ENCODE measurements around the gene UEVLD.
A peak's percentile ranks its signal among the peaks of the same experiment; 100 is the strongest.
"Not testable (repeated sequence)": the region's sequence is repeated elsewhere in the genome, so short reads cannot be mapped to it uniquely, and the experiment has no call there.

The UEVLD gene

DNA sequence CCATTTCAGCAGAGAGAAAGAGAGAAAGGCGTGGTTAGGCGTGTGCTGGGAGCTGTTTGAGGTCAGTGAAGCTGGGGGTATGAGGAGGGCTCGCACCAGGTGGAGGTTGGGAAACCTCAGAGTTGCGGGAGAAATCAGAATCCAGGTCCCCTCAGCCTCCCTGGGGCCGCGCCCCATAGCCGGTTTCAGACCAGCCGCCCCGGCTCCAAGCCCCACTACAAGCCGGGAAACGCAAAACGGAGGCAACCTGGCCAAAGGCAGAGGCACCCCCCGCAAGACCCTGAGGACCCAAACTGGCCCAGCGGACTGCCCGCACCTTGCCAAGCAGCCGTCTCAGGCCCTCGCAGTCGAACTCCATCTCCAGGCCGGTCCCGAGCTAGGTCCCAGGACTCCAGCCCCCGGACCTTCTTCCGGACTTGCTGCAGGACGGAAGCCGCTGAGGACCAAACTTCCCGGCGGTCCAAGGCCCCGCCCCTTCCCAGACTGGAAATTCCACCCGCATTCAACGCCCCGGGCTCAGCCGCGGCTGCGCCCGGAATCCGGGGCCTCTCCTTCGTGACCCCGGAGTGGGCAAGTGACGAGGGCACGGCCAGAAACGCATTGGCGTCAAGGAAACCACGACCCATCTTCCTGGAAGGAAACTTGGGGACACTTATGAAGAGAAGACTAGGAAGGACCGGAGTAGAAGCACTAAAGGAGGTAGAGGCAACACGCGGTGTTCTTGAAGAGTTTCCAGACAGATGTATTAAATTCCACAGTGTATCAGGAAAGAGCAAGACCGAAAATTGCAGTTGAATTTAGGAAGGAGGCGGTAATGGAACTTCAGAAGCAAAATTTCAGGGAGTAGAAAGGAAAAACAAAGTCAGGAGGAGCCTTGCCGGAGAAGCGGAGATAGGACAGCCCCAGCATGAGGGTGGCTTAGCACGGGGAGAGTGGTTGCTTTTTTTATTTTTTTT is at the start of gene UEVLD:
Gene UEVLD, minus strand, starts transcription at position 438 of the 956 bp plus-strand sequence. Its CDS starts 80 bp downstream, at position 358.
- peak; percentile 88 for DNase-seq

DNA sequence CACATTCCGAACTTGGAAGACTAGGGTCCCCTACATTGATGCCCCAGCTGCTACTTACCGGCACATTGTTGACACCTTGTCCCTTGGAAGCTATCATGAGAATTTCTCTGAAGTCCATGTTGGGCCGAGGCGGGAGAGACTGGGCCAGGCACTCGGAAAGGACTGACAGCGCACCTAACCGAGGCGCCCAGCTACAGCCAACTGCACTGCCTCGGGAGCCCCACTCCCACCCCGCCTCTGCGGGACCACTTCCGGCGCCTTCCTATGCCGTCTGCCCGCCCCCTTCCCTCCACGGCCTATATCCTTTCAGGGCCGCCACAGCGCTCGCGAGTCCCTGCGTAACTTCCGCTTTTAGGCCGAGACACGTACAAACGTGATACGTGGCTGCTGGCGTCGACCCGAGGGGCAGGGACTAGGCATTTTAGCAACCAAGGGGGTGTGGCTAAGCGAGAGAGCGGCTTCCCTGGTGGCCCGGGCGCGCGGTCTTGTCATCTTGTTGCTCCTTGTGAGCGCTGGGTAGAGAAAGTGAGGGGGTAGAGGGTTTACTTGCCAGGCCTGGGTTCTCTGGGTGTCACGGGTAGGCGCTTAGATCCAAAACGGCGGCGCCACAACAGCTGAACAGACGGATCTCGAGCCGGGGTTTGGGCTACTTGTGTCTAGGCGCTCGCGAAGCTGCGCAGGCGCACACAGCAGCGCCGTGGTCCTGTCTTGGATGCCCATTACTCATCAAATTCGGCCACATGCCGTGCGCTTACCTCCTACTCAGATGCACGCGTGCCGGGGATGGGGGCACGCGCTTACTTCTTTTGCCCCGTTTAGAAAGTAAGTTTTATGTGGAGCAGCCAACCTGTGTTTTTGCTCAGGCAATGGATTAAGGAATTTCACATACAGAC is 45.9 kb upstream of the UEVLD start, which contains the start of gene SPTY2D1:
Gene SPTY2D1, minus strand, starts transcription at position 203 of the 893 bp plus-strand sequence. Its CDS starts 85 bp downstream, at position 118.
- DNase-seq, result peak; percentile 100

DNA sequence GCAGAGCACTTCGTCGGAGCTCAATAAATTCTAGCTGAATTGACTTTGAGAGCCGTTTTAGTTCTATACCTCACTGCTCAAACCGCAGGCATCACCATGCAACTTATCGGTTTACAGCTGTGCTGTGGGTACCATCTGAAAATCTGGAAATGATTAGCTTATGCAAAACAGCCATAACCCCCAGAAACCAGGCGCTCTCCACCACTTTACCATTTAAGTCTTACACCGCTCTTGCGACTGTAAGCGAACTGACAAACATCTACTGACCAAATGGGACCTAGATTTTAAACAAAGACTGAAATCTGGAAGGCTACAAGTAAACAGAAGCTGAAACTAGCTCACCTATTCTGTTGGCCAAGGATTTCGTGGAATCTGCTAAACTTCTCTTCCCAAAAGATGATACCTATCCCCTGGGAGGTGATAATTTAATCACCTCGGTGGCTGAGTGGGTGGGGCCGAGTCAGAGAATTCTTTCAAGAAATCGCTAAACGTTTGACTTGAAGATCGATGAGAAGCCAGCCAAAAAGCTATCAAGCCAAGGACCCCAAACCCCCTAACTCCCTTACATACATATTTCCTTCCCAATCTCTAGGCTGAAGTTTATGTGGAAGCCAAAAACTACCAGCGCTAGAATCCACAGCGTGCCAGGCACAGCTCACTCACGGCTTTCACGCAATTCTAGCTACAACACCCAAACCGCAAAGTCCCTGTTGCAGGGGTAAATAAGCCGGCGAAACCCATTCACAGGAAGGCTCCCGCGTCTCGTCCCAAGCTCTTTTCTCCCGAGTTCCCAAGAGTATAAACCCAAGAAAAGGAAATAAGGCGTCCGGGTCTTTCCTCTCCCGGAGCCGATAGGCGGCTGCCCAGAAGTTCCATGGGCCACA is 45.0 kb upstream of the UEVLD start:
- peak; percentile 66 for DNase-seq

DNA sequence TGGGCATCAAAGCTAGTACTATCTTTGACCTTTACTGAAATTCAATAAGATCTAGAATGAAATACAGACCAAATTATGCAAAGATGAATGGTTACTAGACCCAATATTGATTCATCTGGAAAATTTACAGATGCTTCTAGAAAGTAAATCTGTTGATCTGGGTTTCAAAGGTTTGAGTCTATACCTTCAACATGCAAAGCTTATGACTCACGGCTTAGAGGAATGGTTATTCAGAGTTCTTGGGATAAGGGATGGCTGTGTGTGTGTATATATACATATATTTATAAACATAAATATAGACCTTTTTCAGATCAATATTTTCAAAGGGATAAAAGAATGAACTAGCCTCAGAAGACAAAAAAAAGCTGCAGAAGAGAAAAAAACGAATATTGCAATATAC is 44.3 kb upstream of the UEVLD start:
- DNase-seq, result no peak

DNA sequence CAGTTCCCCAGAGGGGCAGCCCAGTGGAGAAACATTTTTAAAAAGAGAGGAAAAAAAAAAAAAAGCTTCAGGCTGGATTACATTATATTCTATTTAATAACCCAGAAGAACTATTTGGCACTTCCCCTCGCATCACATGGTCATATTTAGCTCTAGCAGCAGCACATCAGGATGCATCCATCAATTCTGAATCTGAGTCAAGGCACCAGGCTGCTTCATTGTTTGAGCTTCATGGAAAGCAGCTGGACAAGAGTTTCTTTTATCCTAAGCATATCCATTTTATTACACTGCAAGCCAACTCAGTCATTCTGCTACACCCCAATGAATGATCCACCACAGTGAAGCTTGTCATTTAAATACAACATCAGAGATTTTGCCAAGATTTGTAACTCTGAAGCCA is 35.6 kb upstream of the UEVLD start:
- no peak for DNase-seq

DNA sequence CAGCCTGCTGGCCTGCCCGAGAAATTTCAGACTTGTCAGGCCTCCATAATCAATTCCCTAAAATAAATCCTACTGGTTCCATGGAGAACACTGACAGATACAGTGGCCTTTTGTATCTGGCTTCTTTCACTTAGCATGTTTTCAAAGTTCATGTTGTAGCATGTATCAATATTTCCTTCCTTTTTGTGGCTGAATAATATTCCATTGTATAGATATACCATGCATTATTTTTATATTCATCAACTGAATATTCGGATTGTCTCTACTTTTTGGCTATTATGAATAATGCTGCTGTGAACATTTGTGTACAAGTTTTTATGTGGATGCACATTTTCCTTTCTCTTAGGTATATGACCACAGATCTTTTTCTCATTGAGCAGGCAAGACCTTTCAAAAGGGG is 35.2 kb upstream of the UEVLD start:
- DNase-seq, result no peak

DNA sequence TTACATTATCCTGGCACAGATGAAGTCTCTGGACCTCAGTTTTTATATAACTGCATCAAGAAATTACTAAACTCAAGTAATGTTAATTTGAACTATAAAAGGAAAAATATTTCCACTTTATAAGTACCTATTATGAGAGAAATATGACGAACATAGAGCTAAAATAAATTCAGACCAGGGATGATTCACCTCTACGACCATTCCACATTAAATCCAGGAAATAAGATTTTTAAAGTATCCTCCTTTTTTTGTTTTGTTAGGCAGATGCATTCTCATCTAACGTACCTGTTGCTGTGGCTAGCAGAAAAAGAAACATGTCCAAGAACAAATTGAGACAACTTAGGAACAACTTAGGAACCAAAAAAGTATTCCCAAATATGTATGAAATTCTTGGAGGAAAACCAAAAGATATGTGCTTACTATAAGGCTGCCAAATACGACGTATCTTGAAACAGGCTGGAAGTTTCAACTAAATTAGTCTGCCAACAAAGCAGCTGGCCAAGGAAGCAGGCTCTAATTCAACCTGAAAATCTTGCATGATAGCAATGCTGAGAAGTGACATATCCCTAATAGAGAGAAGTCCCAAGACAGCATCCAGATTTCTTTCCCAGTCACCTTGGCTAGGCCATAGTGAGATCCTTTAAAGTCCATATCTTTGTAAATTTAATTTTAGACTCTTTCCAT is 29.9 kb upstream of the UEVLD start:
- DNase-seq, result no peak

DNA sequence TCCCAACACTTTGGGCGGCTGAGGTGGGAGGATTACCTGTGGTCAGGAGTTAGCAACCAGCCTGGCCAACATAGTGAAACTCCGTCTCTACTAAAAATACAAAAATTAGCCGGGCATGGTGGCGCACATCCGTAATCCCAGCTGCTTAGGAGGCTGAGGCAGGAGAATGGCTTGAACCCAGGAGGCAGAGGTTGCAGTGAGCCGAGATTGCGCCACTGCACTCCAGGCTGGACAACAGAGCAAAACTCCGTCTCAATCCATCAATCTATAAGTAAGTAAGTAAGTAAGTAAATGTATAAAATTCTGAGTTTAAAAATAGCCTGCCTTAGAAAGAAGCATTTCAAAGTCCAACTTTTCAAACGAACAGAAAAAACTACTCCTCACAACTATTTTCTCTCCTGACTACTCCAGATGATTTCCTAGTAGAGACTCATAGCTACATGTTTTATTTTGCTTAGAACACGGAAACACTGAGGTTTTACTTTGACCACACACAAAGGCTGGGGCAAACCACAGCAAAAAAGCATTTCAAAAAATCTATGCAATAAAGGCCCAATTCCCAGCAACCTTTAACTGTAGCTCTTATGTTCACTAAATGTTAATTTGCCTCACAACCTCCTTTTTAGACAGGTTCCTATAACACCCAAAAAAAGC is 29.3 kb upstream of the UEVLD start:
- DNase-seq, result peak; percentile 73

DNA sequence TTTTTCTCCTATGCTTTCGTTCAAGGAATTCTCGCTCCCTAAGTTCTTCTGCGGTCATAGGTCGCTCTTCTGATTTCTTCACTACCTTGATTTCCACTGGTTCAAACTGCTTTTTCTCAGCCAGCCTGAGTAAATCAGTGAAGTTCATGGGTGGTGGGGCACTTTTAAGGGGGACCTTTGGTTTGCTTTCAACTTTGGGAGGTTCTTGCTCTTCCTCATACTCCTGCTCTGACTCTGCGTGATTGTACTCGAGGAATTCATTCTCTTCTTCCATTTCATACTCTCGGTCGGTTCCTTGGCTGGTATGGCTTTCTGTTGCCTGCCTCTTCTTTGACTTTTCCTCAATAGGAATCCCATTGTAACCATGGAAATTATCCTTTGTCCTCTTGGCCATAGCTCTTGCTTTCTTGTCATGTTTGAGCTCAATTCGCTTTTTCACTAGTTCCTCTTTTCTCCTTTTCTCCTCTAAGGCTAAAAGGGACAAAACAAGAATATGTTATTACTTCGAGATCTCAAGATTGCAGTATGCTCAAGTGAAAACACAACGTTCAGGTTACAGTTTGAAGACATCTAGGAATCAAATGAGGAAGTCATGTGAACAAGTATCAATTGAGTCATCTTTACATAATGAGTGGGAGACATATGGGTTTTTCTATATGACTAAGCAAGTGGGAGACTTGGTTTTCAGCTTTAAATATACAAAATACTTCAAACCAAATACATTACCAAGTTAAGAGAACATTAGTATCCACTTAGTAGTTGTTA is 27.3 kb upstream of the UEVLD start:
- peak; percentile 85 for DNase-seq

DNA sequence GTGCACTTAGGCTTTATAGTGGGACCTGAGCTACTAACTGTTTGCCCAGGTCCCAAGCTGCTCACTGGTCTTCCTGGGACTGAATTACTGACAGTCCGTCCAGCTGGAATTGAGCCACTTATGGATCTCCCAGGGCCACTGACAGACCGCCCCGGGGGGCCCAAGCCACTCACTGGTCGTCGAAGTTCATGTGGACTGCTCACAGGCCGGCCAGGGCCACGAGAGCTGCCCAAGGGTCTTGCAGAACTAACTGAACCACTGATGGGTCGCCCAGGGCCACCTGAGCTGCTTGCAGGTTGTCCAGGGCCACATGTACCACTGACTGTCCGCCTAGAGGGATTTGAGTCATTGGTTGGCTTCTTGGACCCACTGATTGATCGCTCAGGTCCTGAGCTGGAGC is 26.1 kb upstream of the UEVLD start:
- DNase-seq, result no peak

DNA sequence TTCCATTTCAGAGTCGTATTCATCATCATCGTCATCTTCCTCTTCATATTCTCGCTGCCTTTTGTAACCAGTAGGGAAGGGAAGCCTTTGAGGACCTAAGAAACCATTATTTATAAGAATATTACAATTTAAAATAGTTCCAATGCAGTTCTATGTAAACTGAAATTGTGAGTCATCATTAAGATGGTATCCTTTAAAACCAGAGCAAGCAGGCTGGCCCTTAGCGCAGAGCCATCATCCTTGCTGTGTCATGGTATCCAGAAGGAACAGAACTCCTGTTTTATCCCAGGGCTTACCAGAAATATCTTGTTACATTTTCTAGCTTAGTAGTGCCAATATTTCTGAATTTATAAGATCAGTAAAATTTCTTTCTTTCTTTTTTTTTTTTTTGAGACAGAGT is 23.9 kb upstream of the UEVLD start:
- DNase-seq, result no peak

DNA sequence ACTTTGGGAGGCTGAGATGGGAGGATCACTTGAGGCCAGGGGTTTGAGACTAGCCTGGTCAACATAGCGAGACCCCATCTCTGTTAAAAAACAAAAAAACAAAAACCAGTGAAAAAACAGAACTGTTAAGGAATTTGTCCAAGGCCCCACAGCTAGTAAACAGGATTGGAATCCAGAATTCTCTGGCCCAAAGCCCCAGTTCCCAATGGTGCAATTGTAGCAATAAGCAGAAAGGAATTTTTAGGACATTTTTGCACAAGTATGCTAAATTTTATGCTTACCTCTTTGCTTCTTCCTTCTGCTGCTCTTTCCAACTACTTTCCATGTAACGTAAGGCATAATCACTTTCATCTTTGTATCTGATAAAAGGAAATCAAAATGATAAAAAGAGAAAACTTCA is 22.7 kb upstream of the UEVLD start:
- no peak for DNase-seq

DNA sequence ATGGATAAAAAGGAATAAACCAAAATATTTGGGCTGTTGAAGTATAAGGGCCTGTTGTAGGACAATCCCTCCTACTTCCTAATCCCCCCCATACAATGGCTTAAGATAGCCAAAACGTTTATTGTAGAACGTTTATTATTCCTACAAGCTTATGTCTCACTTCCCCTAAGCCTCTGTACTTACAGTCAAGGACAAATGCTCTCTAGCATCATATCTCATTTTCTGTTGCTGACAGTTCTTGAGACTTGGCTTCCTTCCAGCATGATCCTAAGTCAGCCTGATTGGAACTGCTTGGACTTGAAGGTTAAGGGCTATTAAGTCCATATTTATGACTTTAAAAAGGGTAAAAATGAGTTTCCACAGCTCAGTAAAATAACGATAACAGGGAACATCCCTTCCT is 19.8 kb upstream of the UEVLD start:
- DNase-seq, result peak; percentile 19

DNA sequence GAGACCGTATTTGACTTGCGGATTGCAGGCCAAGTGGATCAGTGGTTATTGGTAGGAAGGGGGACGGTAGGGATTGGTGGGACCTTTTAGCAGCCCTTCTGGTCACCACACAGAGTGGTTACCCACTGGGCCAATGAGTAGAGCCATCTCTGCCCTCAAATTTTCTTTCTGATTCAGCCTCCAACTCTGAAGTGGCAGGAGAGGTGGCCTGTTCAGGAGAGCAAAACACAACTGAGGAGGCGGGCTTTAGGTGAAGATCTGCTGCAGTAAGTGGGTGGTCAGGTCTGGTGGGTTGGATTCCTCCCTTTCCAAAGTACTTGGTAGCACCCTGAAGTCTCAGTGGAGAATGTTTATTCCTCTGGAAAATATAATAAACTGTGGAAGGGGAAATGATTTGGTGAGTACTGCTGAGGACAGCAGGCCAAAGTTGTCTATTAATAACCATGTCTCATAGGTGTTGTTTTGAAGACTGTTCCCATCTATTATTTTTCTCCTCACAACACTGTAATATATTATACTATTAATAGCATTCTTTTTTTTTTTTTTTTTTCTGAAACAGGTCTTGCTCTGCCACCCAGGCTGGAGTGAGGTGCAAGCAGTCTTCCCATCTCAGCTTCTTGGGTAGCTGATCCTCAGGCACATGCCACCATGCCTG is 12.5 kb upstream of the UEVLD start:
- no peak for DNase-seq

DNA sequence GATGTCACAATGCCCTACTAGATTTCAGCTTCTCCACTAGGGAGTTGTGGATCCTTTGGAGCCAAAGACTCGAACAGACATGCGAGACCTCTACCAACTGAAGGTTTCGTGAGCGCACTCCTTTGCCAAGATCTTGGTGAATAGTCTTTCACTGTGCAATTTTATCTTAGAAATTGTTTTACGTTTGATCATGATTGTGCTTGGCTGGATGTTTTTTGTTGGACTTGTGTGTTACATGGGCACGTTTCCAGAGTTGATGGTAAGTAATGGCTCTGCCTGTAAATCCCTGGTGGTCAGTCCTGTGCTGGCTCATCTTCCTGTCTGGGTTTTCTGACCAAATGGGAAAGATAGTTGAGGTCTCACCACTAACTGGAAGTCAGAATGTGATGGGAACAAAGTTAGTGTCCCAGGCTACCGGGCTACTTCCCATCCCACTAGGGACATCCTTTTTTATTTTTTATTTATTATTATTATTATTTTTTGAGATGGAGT is 11.3 kb upstream of the UEVLD start, which contains the start of gene MISFA:
Gene MISFA, plus strand, starts transcription at position 51 of the 492 bp plus-strand sequence. Its CDS starts 140 bp downstream, at position 191.
- no peak for DNase-seq

DNA sequence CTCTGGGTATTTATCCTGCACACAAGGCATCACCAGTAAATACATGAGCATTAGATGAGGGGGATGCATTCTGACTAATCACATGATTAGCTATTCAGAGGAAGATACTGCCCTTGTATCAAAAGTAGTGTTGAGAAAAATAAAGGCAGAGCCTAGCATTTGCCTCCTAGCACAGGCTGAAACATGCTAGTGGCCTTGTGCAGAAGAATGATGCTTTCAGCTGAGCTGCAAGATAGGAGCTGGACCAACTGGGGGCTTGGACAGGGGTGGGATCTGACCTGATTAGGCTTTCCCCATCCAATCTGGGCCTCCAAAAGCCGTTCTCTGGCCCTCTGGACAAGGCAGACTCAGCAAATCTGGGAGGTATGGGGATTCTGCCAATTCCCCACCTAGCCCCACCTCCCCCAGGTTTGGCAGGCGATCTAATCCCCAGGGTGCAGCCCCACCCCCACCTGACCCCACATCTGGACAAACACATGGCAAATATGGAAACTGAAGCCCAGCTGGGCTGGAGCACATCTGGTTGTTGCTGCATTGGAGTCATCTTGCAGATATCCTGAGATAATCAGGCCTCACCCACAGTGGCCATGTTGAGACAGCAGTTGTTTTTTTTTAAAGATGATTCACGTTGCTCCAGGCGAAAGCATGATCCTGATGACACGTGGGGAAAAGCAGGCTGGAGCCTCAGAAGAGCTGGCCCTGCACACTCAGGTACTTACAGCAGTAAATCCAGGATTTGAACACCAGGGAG is 6.6 kb upstream of the UEVLD start:
- DNase-seq, result no peak

DNA sequence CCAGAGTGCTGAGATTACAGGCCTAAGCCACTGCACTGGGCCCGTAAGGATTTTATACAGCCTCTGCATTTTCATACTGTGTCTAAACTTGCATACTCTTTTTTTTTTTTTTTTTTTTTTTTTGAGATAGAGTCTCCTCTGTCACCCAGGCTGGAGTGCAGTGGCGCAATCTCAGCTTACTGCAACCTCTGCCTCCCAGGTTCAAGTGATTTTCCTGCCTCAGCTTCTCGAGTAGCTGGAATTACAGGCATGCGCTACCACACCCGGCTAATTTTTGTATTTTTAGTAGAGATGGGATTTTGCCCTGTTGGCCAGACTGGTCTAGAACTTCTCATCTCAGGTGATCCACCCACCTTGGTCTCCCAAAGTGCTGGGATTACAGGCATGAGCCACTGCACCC is 5.6 kb upstream of the UEVLD start:
- not testable (repeated sequence) for DNase-seq

DNA sequence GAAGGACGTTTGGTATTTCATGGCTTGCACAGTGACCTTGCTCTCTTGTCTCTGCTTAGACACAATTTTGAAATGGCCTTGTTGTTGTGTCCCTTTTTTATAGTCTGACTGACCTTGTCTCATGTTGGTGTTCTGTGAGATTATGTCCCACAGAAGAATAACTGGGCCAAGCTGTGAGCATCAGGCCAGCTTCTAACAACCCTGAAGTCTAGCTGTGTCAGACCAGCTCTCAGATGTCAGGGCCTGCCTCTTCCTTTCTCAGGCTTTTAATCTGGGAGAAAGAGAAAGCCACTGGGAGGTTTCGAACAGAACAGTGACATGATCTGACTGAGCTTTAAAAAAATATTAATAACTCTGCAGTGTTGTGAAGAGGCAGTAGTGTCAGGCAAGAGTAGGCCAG is 2.0 kb upstream of the UEVLD start:
- DNase-seq, result no peak

DNA sequence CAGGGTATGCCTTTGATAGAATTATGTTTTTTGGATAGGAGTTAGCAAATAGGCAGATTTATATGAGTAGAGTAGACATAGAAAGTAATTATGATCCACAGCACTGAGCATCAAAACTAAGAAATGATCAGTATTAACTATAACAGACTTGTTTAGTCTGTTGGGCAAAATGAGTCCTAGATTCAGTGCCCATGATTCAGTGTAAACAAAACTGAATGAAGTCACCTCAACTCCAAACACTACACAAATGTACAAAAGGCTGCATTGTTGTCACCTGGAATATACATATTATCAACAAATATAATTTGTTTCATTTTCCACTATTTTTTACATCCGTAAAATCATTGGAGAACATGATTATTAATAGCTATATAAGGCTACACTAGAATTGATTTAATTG is 6.7 kb downstream of the UEVLD start:
- DNase-seq, result no peak

Measured in hematopoietic multipotent progenitor cell treated with erythropoietin and hydrocortisone succinate and interleukin-3 and kit ligand, for 4 days (in vitro differentiated cells).